GM23338 (cell line): ENCODE measurements around the gene NTRK3. TPM values are rescaled to one million over a fixed set of nuclear protein-coding genes. Genes with fewer than 3 reads are reported as not detected.

Source experiments
- ATAC-seq: fragments of 200-7000 bp; cut with Tn5 transposase; 3 replicates; pipeline ENCODE4 v1.9.1; 2020
- DNase-seq: peaks from one replicate; pipeline ENCODE4 v3.0.0-alpha.2; 2015; ENCODE audit warnings: low spot score
- H2AFZ ChIP-seq: fragments of 200-600 bp; sonication (generic); 2 replicates; pipeline ENCODE4 v1.8.0; 2016; ENCODE audit warnings: antibody characterized with exemption, mild to moderate bottlenecking, moderate library complexity
- H3F3A ChIP-seq: fragments of 200-600 bp; sonication (generic); replicated peaks from 2 replicates; pipeline ENCODE4 v1.8.0; 2017; ENCODE audit warnings: antibody characterized with exemption, mixed run types, low read depth
- H3K27ac ChIP-seq: fragments of 200-600 bp; sonication (generic); 2 replicates; pipeline ENCODE4 v1.6.1; 2016; ENCODE audit warnings: low read depth
- H3K27me3 ChIP-seq: fragments of 200-600 bp; sonication (generic); 2 replicates; pipeline ENCODE4 v1.8.0; 2016; ENCODE audit warnings: mild to moderate bottlenecking, mixed run types, moderate library complexity; ENCODE audit not compliant: insufficient read depth
- H3K36me3 ChIP-seq: fragments of 200-600 bp; sonication (generic); 2 replicates; pipeline ENCODE4 v1.8.0; 2016; ENCODE audit warnings: mild to moderate bottlenecking; ENCODE audit not compliant: insufficient read depth
- H3K4me1 ChIP-seq: fragments of 200-600 bp; sonication (generic); 2 replicates; pipeline ENCODE4 v1.8.0; 2016; ENCODE audit warnings: mild to moderate bottlenecking, moderate library complexity; ENCODE audit not compliant: insufficient read depth
- H3K4me2 ChIP-seq: fragments of 200-600 bp; sonication (generic); 2 replicates; pipeline ENCODE4 v1.7.1; 2017; ENCODE audit warnings: mixed run types
- H3K4me3 ChIP-seq: fragments of 200-600 bp; sonication (generic); 2 replicates; pipeline ENCODE4 v1.6.1; 2016; ENCODE audit warnings: mixed run types
- H3K79me2 ChIP-seq: fragments of 200-600 bp; sonication (generic); replicated peaks from 2 replicates; pipeline ENCODE4 v1.8.0; 2017; ENCODE audit warnings: mild to moderate bottlenecking; ENCODE audit not compliant: insufficient read depth
- H3K9me2 ChIP-seq: fragments of 200-600 bp; sonication (generic); 2 replicates; pipeline ENCODE4 v1.8.0; 2017; ENCODE audit not compliant: insufficient read depth
- H4K20me1 ChIP-seq: fragments of 200-600 bp; sonication (generic); replicated peaks from 2 replicates; pipeline ENCODE4 v1.8.0; 2017; ENCODE audit warnings: mild to moderate bottlenecking; ENCODE audit not compliant: insufficient read depth
- H3K27ac Mint-ChIP-seq: 2 replicates; pipeline ENCODE4 v1.8.0; 2020; ENCODE audit warnings: inconsistent platforms, mild to moderate bottlenecking, moderate library complexity, mixed read lengths
- H3K27me3 Mint-ChIP-seq: 3 replicates; pipeline ENCODE4 v1.8.0; 2022; ENCODE audit warnings: low read depth, mild to moderate bottlenecking, moderate library complexity, mixed read lengths, inconsistent platforms; ENCODE audit not compliant: insufficient read depth, poor library complexity
- H3K36me3 Mint-ChIP-seq: 3 replicates; pipeline ENCODE4 v1.8.0; 2021; ENCODE audit warnings: low read depth, mild to moderate bottlenecking, inconsistent platforms, moderate library complexity, mixed read lengths
- H3K4me1 Mint-ChIP-seq: 3 replicates; pipeline ENCODE4 v1.8.0; 2020; ENCODE audit warnings: mild to moderate bottlenecking, inconsistent platforms, mixed read lengths
- H3K4me3 Mint-ChIP-seq: 3 replicates; pipeline ENCODE4 v1.8.0; 2021; ENCODE audit warnings: moderate library complexity, mild to moderate bottlenecking, inconsistent platforms, mixed read lengths
- H3K9me3 Mint-ChIP-seq: 3 replicates; pipeline ENCODE4 v1.8.0; 2020; ENCODE audit warnings: moderate library complexity, mild to moderate bottlenecking, inconsistent platforms, mixed read lengths
- CREB1 ChIP-seq: fragments of 250-450 bp; sonication (Bioruptor Pico); IDR thresholded peaks from 2 replicates; pipeline ENCODE4 v1.5.0; 2020; ENCODE audit warnings: low read depth, mild to moderate bottlenecking, moderate library complexity
- CTCF ChIP-seq, 2 experiments: fragments of 200-600 bp in 1 of 2; sonication (generic) in 1 of 2; conservative IDR thresholded peaks; 2 replicates each; pipeline versions ENCODE4 v1.5.1 to v1.6.1; 2016 to 2017; ENCODE audit warnings: antibody characterized with exemption in 2 of 2, low read depth in 2 of 2, mild to moderate bottlenecking in 2 of 2, moderate library complexity in 1 of 2
- EZH2 ChIP-seq: fragments of 200-600 bp; sonication (generic); IDR thresholded peaks from one replicate; pipeline ENCODE4 v1.8.0; 2017; ENCODE audit warnings: antibody characterized with exemption, mild to moderate bottlenecking, low read depth; ENCODE audit not compliant: unreplicated experiment
- JUNB ChIP-seq: IDR thresholded peaks from one replicate; pipeline ENCODE4 v1.6.1; 2016; ENCODE audit warnings: antibody characterized with exemption; ENCODE audit not compliant: unreplicated experiment
- NANOG ChIP-seq: IDR thresholded peaks from 2 replicates; pipeline ENCODE4 v1.6.1; 2016; ENCODE audit warnings: antibody characterized with exemption, borderline replicate concordance
- POLR2AphosphoS5 ChIP-seq: IDR thresholded peaks from 2 replicates; pipeline ENCODE4 v1.6.1; 2016; ENCODE audit warnings: antibody characterized with exemption, low read depth
- STAT1 ChIP-seq: IDR thresholded peaks from one replicate; pipeline ENCODE4 v1.6.1; 2016; ENCODE audit warnings: antibody characterized with exemption; ENCODE audit not compliant: unreplicated experiment
- ZNF114 ChIP-seq: fragments of 250-450 bp; sonication (Bioruptor Pico); IDR thresholded peaks from 2 replicates; pipeline ENCODE4 v1.5.0; 2020; ENCODE audit warnings: mild to moderate bottlenecking, moderate library complexity
- ZNF331 ChIP-seq: fragments of 250-450 bp; sonication (Bioruptor Pico); IDR thresholded peaks from 2 replicates; pipeline ENCODE4 v1.5.0; 2020; ENCODE audit warnings: low read depth, mild to moderate bottlenecking, moderate library complexity
- ZNF462 ChIP-seq: fragments of 250-450 bp; sonication (Bioruptor Pico); IDR thresholded peaks from 2 replicates; pipeline ENCODE4 v1.5.0; 2020; ENCODE audit warnings: mild to moderate bottlenecking, moderate library complexity
- polyA plus RNA-seq: library from polyadenylated mRNA; unstranded; fragments of >200 nt; fragmentation: Nextera tagmentation; extraction: Ambion mirVana; gene quantifications from 2 replicates; pipeline ENCODE4 v1.2.1, GENCODE V29; 2016
- total RNA-seq: library from RNA; depleted of rRNA; stranded (reverse); fragments of >200 nt; shearing (Covaris generic); gene quantifications from 2 replicates; pipeline ENCODE4 v1.2.3, GENCODE V29; 2014
- TF ChIP-seq, protein P1 (sequence below): IDR thresholded peaks from 2 replicates; pipeline ENCODE4 v1.6.1; 2016; ENCODE audit warnings: antibody characterized with exemption
- TF ChIP-seq, protein P2 (sequence below): IDR thresholded peaks from one replicate; pipeline ENCODE4 v1.6.1; 2018; ENCODE audit warnings: antibody characterized with exemption; ENCODE audit not compliant: unreplicated experiment

The NTRK3 gene
- total and polyA plus RNA-seq, 2 experiments from 2014 or later, result 3.1 to 5.3 TPM

DNA sequence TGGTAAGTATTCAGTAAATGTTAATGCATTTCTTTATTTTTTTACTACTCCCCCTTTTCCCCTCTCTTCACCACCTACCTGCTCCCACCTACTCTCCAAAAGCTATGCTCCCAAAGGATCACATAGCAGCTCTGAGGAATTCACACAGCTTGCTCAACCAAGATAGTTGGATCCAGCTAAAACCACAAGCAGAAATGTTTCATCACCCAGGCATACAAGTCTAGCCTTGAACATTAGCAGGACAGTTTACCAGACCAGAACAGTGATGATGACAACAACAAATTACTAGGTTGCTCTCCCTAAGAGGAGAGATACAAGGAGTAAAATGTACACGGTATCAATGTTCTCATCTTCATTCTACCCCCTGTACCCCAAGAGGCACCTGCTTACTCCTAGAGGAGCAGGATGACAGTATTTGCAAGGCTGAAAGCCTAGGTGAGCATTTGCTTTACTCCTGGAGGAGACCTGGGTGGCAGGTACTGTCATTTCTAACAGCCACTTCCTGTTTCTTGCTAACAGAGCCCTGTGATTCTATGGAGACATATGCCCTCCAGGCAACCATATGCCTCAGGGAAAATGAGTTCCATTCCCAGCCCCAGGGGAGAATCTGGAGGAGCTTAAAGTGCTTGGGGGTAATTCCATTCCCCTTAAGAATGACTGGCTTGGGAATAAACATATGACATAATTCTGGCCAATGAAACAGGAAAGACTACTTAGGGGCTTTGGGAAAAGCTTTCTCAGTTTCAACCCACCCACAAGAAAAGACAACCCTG, 237.5 kb downstream of the NTRK3 start:
- no peak for TF ChIP-seq NANOG
- TF ChIP-seq ZNF114 (CRISPR knock-in tag), result no peak
- TF ChIP-seq POLR2AphosphoS5, result no peak
- TF ChIP-seq EZH2, result no peak
- TF ChIP-seq CTCF (conservative IDR thresholded peaks at IDR 0.05; ENCODE audit: low read depth in 2 of 2), result no peak
- TF ChIP-seq, protein P1, sequence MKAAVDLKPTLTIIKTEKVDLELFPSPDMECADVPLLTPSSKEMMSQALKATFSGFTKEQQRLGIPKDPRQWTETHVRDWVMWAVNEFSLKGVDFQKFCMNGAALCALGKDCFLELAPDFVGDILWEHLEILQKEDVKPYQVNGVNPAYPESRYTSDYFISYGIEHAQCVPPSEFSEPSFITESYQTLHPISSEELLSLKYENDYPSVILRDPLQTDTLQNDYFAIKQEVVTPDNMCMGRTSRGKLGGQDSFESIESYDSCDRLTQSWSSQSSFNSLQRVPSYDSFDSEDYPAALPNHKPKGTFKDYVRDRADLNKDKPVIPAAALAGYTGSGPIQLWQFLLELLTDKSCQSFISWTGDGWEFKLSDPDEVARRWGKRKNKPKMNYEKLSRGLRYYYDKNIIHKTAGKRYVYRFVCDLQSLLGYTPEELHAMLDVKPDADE, result no peak
- TF ChIP-seq ZNF462 (CRISPR knock-in tag), result no peak
- no peak for TF ChIP-seq ZNF331 (CRISPR knock-in tag)
- no peak for TF ChIP-seq JUNB
- TF ChIP-seq, protein P2, sequence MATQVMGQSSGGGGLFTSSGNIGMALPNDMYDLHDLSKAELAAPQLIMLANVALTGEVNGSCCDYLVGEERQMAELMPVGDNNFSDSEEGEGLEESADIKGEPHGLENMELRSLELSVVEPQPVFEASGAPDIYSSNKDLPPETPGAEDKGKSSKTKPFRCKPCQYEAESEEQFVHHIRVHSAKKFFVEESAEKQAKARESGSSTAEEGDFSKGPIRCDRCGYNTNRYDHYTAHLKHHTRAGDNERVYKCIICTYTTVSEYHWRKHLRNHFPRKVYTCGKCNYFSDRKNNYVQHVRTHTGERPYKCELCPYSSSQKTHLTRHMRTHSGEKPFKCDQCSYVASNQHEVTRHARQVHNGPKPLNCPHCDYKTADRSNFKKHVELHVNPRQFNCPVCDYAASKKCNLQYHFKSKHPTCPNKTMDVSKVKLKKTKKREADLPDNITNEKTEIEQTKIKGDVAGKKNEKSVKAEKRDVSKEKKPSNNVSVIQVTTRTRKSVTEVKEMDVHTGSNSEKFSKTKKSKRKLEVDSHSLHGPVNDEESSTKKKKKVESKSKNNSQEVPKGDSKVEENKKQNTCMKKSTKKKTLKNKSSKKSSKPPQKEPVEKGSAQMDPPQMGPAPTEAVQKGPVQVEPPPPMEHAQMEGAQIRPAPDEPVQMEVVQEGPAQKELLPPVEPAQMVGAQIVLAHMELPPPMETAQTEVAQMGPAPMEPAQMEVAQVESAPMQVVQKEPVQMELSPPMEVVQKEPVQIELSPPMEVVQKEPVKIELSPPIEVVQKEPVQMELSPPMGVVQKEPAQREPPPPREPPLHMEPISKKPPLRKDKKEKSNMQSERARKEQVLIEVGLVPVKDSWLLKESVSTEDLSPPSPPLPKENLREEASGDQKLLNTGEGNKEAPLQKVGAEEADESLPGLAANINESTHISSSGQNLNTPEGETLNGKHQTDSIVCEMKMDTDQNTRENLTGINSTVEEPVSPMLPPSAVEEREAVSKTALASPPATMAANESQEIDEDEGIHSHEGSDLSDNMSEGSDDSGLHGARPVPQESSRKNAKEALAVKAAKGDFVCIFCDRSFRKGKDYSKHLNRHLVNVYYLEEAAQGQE, result no peak
- no peak for TF ChIP-seq CREB1
- no peak for TF ChIP-seq STAT1
- H3K36me3 ChIP-seq, result no peaks in the 10 kb centered on the region
- H2AFZ ChIP-seq, result no peak overlapping the region
- no peak overlapping the region for H3K4me2 ChIP-seq
- H3F3A ChIP-seq, result no peaks in the 10 kb centered on the region
- no peak overlapping the region for H3K27ac ChIP-seq
- DNase-seq, result no peak
- H3K4me3 ChIP-seq, result no peak overlapping the region
- no peak for ATAC-seq
- peaks cover 17% of the 10 kb centered on the region for H3K4me1 ChIP-seq
- H3K27ac Mint-ChIP-seq, result no peak overlapping the region
- H3K9me3 Mint-ChIP-seq, result no peaks in the 10 kb centered on the region
- H3K36me3 Mint-ChIP-seq, result no peaks in the 10 kb centered on the region
- H3K27me3 Mint-ChIP-seq, result no peaks in the 10 kb centered on the region
- no peaks in the 10 kb centered on the region for H3K79me2 ChIP-seq
- peaks cover 5% of the 10 kb centered on the region; the same call in 1 of the 2 replicates for H3K9me2 ChIP-seq
- no peaks in the 10 kb centered on the region for H3K27me3 ChIP-seq
- peaks cover 36% of the 10 kb centered on the region for H3K4me1 Mint-ChIP-seq
- H3K4me3 Mint-ChIP-seq, result no peak overlapping the region
- H4K20me1 ChIP-seq, result no peaks in the 10 kb centered on the region
